ENCODE measurements around the gene VWF.

VWF gene

GRCh38 chr12:5925646-5926045 lies 198.8 kb downstream of the VWF start:
- Histone ChIP-seq H3K36me3 (ENCODE audit: control insufficient read depth in 2 of 2, insufficient read depth in 2 of 2, low read length in 2 of 2) (no peaks in the 10 kb centered on the region), H3K27ac (ENCODE audit: low read length) (no peak overlapping the region), H3K4me3 (ENCODE audit: low read length in 2 of 2) (no peak overlapping the region), H3K4me1 (ENCODE audit: control insufficient read depth, insufficient read depth, low read length) (no peaks in the 10 kb centered on the region), H3K9me3 (ENCODE audit: control insufficient read depth in 2 of 2, low read length in 2 of 2) (peaks cover 0 to 2% of the 10 kb centered on the region in 2 donors), H3K9ac (ENCODE audit: low read length in 2 of 2) (no peak overlapping the region), H3K27me3 (ENCODE audit: control insufficient read depth in 1 of 2, insufficient read depth in 2 of 2, low read length in 2 of 2) (peaks cover 0 to 7% of the 10 kb centered on the region in 2 donors)

DNA sequence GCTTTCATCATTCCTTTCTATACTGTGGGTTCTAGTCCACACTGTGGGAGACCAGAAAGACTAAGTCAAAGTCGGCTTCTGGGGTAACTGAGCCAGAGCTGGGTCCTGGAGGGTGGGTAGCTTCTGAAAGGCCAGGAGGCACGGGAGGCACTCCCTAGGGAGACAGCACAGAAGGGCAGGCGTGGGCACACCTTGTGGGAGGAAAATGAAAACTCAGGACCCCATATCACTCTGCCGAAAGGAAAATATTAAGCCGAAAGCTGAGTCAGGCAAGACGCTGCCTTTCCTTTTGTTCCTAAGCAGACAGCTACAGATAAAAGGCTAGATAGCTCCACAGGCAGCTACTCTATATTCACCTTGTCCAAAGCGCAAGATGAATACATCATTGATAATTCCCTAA lies 200.1 kb downstream of the VWF start:
- Histone ChIP-seq H3K4me3 (ENCODE audit: low read length in 2 of 2) (no peak overlapping the region), H3K27me3 (ENCODE audit: control insufficient read depth in 1 of 2, insufficient read depth in 2 of 2, low read length in 2 of 2) (peaks cover 0 to 6% of the 10 kb centered on the region in 2 donors), H3K9ac (ENCODE audit: low read length in 2 of 2) (no peak overlapping the region), H3K27ac (ENCODE audit: low read length) (no peak overlapping the region), H3K36me3 (ENCODE audit: control insufficient read depth in 2 of 2, insufficient read depth in 2 of 2, low read length in 2 of 2) (no peaks in the 10 kb centered on the region), H3K4me1 (ENCODE audit: control insufficient read depth, insufficient read depth, low read length) (no peaks in the 10 kb centered on the region), H3K9me3 (ENCODE audit: control insufficient read depth in 2 of 2, low read length in 2 of 2) (peaks cover 0 to 2% of the 10 kb centered on the region in 2 donors)

DNA sequence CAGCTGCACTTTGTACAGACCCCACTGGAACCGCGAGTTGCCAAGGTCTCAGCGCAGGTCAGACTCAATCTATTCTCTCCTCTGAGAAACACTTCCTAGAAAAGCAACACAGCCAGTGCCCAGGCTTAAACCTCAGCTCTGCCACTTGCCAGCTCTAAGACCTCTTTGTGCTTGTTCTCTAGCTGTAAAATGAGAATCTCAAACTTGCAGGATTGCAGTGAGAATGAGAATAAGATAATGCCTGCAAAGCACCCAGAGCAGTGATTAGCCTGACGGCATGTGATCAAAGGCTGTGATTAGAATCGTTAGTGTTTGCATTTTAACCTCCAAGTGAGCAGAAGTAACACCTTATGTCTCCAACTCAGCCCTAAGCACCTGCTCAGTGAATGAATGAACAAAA lies 200.7 kb downstream of the VWF start:
- H3K9me3 ChIP-seq (ENCODE audit: control insufficient read depth in 2 of 2, low read length in 2 of 2): peaks cover 0 to 2% of the 10 kb centered on the region in 2 donors
- H3K9ac ChIP-seq (ENCODE audit: low read length in 2 of 2): no peak overlapping the region
- no peaks in the 10 kb centered on the region for H3K36me3 ChIP-seq (ENCODE audit: control insufficient read depth in 2 of 2, insufficient read depth in 2 of 2, low read length in 2 of 2)
- peaks cover 0 to 6% of the 10 kb centered on the region in 2 donors for H3K27me3 ChIP-seq (ENCODE audit: control insufficient read depth in 1 of 2, insufficient read depth in 2 of 2, low read length in 2 of 2)
- H3K27ac ChIP-seq (ENCODE audit: low read length): no peak overlapping the region
- no peaks in the 10 kb centered on the region for H3K4me1 ChIP-seq (ENCODE audit: control insufficient read depth, insufficient read depth, low read length)
- no peak overlapping the region for H3K4me3 ChIP-seq (ENCODE audit: low read length in 2 of 2)

DNA sequence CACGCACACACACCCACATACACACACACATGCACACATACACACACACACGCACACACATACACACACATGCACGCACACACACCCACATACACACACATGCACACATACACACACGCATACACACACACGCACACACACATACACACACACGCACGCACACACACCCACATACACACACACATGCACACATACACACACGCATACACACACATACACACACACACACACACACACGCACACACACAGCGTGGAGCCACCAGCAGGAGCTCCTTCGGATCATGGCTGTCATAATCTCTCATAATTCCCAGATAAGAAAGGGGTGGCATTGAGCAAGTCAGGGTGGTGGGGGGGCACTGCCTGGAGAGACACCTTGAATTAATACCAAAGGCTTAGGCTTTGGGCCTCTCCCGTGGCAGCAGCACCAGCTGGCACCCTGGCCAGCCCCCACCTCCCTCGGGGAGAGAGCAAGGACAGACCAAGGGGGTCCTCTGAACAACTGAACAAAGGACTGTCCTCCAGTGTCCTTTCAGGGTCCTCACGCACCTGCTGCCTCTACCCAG lies 201.3 kb downstream of the VWF start:
- no peaks in the 10 kb centered on the region for H3K4me1 ChIP-seq (ENCODE audit: control insufficient read depth, insufficient read depth, low read length)
- H3K27ac ChIP-seq (ENCODE audit: low read length): no peak overlapping the region
- H3K9me3 ChIP-seq (ENCODE audit: control insufficient read depth in 2 of 2, low read length in 2 of 2): peaks cover 0 to 2% of the 10 kb centered on the region in 2 donors
- no peak overlapping the region for H3K9ac ChIP-seq (ENCODE audit: low read length in 2 of 2)
- H3K27me3 ChIP-seq (ENCODE audit: control insufficient read depth in 1 of 2, insufficient read depth in 2 of 2, low read length in 2 of 2): peaks cover 0 to 6% of the 10 kb centered on the region in 2 donors
- H3K36me3 ChIP-seq (ENCODE audit: control insufficient read depth in 2 of 2, insufficient read depth in 2 of 2, low read length in 2 of 2): no peaks in the 10 kb centered on the region
- no peak overlapping the region for H3K4me3 ChIP-seq (ENCODE audit: low read length in 2 of 2)

DNA sequence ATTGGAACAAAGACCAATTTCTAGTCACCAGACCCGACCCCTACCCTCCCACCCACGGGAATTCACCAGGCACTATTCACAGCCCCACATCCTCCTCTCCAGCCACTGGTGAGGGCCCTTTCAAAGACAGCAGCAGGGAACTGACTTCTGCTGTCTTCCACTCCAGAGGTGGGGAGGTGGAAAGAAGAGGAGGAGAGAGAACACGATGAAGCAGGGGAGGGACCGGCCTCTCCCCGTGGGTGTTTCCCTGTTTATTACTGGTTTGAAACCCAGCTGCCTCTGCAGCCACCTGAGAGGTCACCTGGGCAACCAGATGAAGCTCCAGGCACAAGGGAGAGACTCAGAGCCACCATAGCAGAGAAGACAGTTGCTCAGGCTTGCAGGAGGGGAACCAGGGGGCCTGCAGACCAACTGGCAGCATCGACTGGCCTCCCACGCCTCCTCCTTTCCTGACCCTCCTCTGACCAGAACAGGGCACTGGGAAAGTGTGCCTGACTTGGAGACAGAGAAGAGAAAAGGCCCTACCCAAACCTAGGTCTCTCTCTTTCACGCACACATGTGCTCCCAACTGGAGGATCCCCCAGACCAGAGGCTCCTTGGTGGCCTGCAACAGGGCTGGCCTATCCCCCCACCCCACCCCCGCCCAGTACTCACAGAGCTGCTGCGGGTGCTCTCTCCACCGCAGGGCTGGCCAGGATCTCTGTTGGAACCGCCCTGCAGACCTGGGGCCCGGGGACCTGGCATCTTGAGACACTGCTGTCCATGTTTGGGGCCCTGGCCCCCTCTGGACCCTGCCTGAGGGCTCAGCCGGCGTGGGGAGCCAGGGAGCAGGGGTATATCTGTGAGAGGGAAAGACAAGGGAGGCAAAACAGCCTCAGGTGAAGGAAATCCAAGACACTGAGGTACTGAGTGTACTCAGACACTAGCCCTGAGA lies 202.2 kb downstream of the VWF start:
- Histone ChIP-seq H3K4me3 (ENCODE audit: low read length in 2 of 2) (no peak overlapping the region), H3K27me3 (ENCODE audit: control insufficient read depth in 1 of 2, insufficient read depth in 2 of 2, low read length in 2 of 2) (peaks cover 0 to 3% of the 10 kb centered on the region in 2 donors), H3K9ac (ENCODE audit: low read length in 2 of 2) (no peak overlapping the region), H3K27ac (ENCODE audit: low read length) (no peak overlapping the region), H3K36me3 (ENCODE audit: control insufficient read depth in 2 of 2, insufficient read depth in 2 of 2, low read length in 2 of 2) (no peaks in the 10 kb centered on the region), H3K9me3 (ENCODE audit: control insufficient read depth in 2 of 2, low read length in 2 of 2) (no peaks in the 10 kb centered on the region), H3K4me1 (ENCODE audit: control insufficient read depth, insufficient read depth, low read length) (no peaks in the 10 kb centered on the region)

GRCh38 chr12:5921027-5921909 lies 203.2 kb downstream of the VWF start:
- Histone ChIP-seq H3K27ac (ENCODE audit: low read length) (no peak overlapping the region), H3K9ac (ENCODE audit: low read length in 2 of 2) (no peak overlapping the region), H3K9me3 (ENCODE audit: control insufficient read depth in 2 of 2, low read length in 2 of 2) (no peaks in the 10 kb centered on the region), H3K27me3 (ENCODE audit: control insufficient read depth in 1 of 2, insufficient read depth in 2 of 2, low read length in 2 of 2) (peaks cover 0 to 3% of the 10 kb centered on the region in 2 donors), H3K36me3 (ENCODE audit: control insufficient read depth in 2 of 2, insufficient read depth in 2 of 2, low read length in 2 of 2) (no peaks in the 10 kb centered on the region), H3K4me1 (ENCODE audit: control insufficient read depth, insufficient read depth, low read length) (no peaks in the 10 kb centered on the region), H3K4me3 (ENCODE audit: low read length in 2 of 2) (no peak overlapping the region)

- Histone ChIP-seq H3K9ac (ENCODE audit: low read length in 2 of 2) (no peak overlapping the region), H3K36me3 (ENCODE audit: control insufficient read depth in 2 of 2, insufficient read depth in 2 of 2, low read length in 2 of 2) (no peaks in the 10 kb centered on the region), H3K4me3 (ENCODE audit: low read length in 2 of 2) (no peak overlapping the region), H3K4me1 (ENCODE audit: control insufficient read depth, insufficient read depth, low read length) (no peaks in the 10 kb centered on the region), H3K27ac (ENCODE audit: low read length) (no peak overlapping the region), H3K27me3 (ENCODE audit: control insufficient read depth in 1 of 2, insufficient read depth in 2 of 2, low read length in 2 of 2) (no peaks in the 10 kb centered on the region), H3K9me3 (ENCODE audit: control insufficient read depth in 2 of 2, low read length in 2 of 2) (no peaks in the 10 kb centered on the region)
These were observed 207.6 kb downstream of the VWF start for GRCh38 chr12:5916785-5917290.

- H3K27me3 ChIP-seq (ENCODE audit: control insufficient read depth in 1 of 2, insufficient read depth in 2 of 2, low read length in 2 of 2): peaks cover 0 to 3% of the 10 kb centered on the region in 2 donors
- H3K27ac ChIP-seq (ENCODE audit: low read length): no peak overlapping the region
- no peaks in the 10 kb centered on the region for H3K36me3 ChIP-seq (ENCODE audit: control insufficient read depth in 2 of 2, insufficient read depth in 2 of 2, low read length in 2 of 2)
- H3K9ac ChIP-seq (ENCODE audit: low read length in 2 of 2): no peak overlapping the region
- no peak overlapping the region for H3K4me3 ChIP-seq (ENCODE audit: low read length in 2 of 2)
- H3K4me1 ChIP-seq (ENCODE audit: control insufficient read depth, insufficient read depth, low read length): no peaks in the 10 kb centered on the region
- H3K9me3 ChIP-seq (ENCODE audit: control insufficient read depth in 2 of 2, low read length in 2 of 2): no peaks in the 10 kb centered on the region
These were observed 209.0 kb downstream of the VWF start for GRCh38 chr12:5915511-5915910.

GRCh38 chr12:5914387-5915149 lies 209.9 kb downstream of the VWF start:
- no peaks in the 10 kb centered on the region for H3K36me3 ChIP-seq (ENCODE audit: control insufficient read depth in 2 of 2, insufficient read depth in 2 of 2, low read length in 2 of 2)
- no peaks in the 10 kb centered on the region for H3K4me1 ChIP-seq (ENCODE audit: control insufficient read depth, insufficient read depth, low read length)
- no peaks in the 10 kb centered on the region for H3K9me3 ChIP-seq (ENCODE audit: control insufficient read depth in 2 of 2, low read length in 2 of 2)
- H3K4me3 ChIP-seq (ENCODE audit: low read length in 2 of 2): no peak overlapping the region
- H3K27me3 ChIP-seq (ENCODE audit: control insufficient read depth in 1 of 2, insufficient read depth in 2 of 2, low read length in 2 of 2): peaks cover 0 to 4% of the 10 kb centered on the region in 2 donors
- no peak overlapping the region for H3K9ac ChIP-seq (ENCODE audit: low read length in 2 of 2)
- H3K27ac ChIP-seq (ENCODE audit: low read length): no peak overlapping the region

- H3K9ac ChIP-seq (ENCODE audit: low read length in 2 of 2): no peak overlapping the region
- no peaks in the 10 kb centered on the region for H3K9me3 ChIP-seq (ENCODE audit: control insufficient read depth in 2 of 2, low read length in 2 of 2)
- peaks cover 0 to 5% of the 10 kb centered on the region in 2 donors for H3K27me3 ChIP-seq (ENCODE audit: control insufficient read depth in 1 of 2, insufficient read depth in 2 of 2, low read length in 2 of 2)
- H3K36me3 ChIP-seq (ENCODE audit: control insufficient read depth in 2 of 2, insufficient read depth in 2 of 2, low read length in 2 of 2): no peaks in the 10 kb centered on the region
- H3K27ac ChIP-seq (ENCODE audit: low read length): no peak overlapping the region
- H3K4me3 ChIP-seq (ENCODE audit: low read length in 2 of 2): no peak overlapping the region
- no peaks in the 10 kb centered on the region for H3K4me1 ChIP-seq (ENCODE audit: control insufficient read depth, insufficient read depth, low read length)
These were observed 211.1 kb downstream of the VWF start for GRCh38 chr12:5913387-5913786.

Data from stomach smooth muscle (tissue), 2 donors.